HepG2 (cell line): ENCODE data around the gene VPS18. TPM values are rescaled to one million over a fixed set of nuclear protein-coding genes. Genes with fewer than 3 reads are reported as not detected.

ENCODE experiments used
- AKNA ChIP-seq: sonication (generic); formaldehyde crosslinking; IDR thresholded peaks from 2 replicates; pipeline ENCODE4 v1.4.0; 2020; ENCODE audit warnings: missing genetic modification reagents, borderline replicate concordance
- ETS1 ChIP-seq: sonication (generic); formaldehyde crosslinking; IDR thresholded peaks from 2 replicates; pipeline ENCODE4 v1.4.0; 2020; ENCODE audit warnings: missing genetic modification reagents
- HINFP ChIP-seq: sonication (generic); formaldehyde crosslinking; IDR thresholded peaks from 2 replicates; pipeline ENCODE4 v1.4.0; 2020; ENCODE audit warnings: low read depth, mild to moderate bottlenecking, missing genetic modification reagents
- KLF12 ChIP-seq: sonication (generic); formaldehyde crosslinking; IDR thresholded peaks from 2 replicates; pipeline ENCODE4 v1.4.0; 2020; ENCODE audit warnings: missing genetic modification reagents, borderline replicate concordance
- RORA ChIP-seq: sonication (generic); formaldehyde crosslinking; IDR thresholded peaks from 2 replicates; pipeline ENCODE4 v1.5.0; 2020; ENCODE audit warnings: mild to moderate bottlenecking, missing genetic modification reagents, moderate library complexity
- TCF12 ChIP-seq, 2 experiments: fragments of 450-650 bp in 1 of 2; sonication (generic) in 1 of 2; formaldehyde crosslinking in 1 of 2; IDR thresholded peaks; 2 replicates each; pipeline versions ENCODE4 v1.6.1 to v1.8.0; 2017 to 2022; ENCODE audit warnings: antibody characterized with exemption in 1 of 2, mild to moderate bottlenecking in 1 of 2, missing genetic modification reagents in 1 of 2, moderate library complexity in 1 of 2
- YY1 ChIP-seq: IDR thresholded peaks from 2 replicates; pipeline ENCODE4 v1.6.1; 2011; ENCODE audit warnings: low read length, low read depth, moderate library complexity, mild to moderate bottlenecking; ENCODE audit not compliant: insufficient read depth, insufficient replicate concordance
- ZNF225 ChIP-seq: sonication (generic); formaldehyde crosslinking; IDR thresholded peaks from 2 replicates; pipeline ENCODE4 v1.4.0; 2020; ENCODE audit warnings: mild to moderate bottlenecking, missing genetic modification reagents
- ZNF432 ChIP-seq: sonication (generic); formaldehyde crosslinking; IDR thresholded peaks from 2 replicates; pipeline ENCODE4 v1.5.0; 2020; ENCODE audit warnings: missing genetic modification reagents, mild to moderate bottlenecking, borderline replicate concordance
- polyA plus RNA-seq, 8 experiments: library from polyadenylated mRNA; depleted of rRNA in 3 of 8; stranded (reverse) in 7 of 8; unstranded in 1 of 8; fragments of >200 nt; fragmentation: Illumina TruSeq in 4 of 8; extraction: Trizol in 4 of 8; gene quantifications; 2 replicates each; pipeline versions ENCODE4 v1.2.1 to v1.2.3, GENCODE V29; 2011 to 2016; ENCODE audit warnings: low read depth in 4 of 8, missing spikeins in 1 of 8, mixed read lengths in 1 of 8; ENCODE audit not compliant: insufficient read depth in 1 of 8
- total RNA-seq, 5 experiments: library from RNA; depleted of rRNA; stranded (reverse); fragments of >200 nt; fragmentation: Illumina TruSeq; extraction: Trizol; gene quantifications; 2 replicates each; pipeline ENCODE4 v1.2.3, GENCODE V29; 2016; ENCODE audit warnings: low read depth in 1 of 5
- TF ChIP-seq, protein P1 (sequence below): sonication (generic); formaldehyde crosslinking; conservative IDR thresholded peaks from 2 replicates; pipeline ENCODE4 v1.4.0; 2020; ENCODE audit warnings: mild to moderate bottlenecking, missing genetic modification reagents, moderate library complexity
- TF ChIP-seq, protein P2 (sequence below): sonication (generic); formaldehyde crosslinking; IDR thresholded peaks from 2 replicates; pipeline ENCODE4 v1.5.1; 2020; ENCODE audit warnings: missing genetic modification reagents, mild to moderate bottlenecking, borderline replicate concordance

VPS18 gene
- total and polyA plus RNA-seq, 2 of the 13 experiments (the other 11 are each of a cell fraction or from before 2014, with no cell fraction given) = 5.8 to 17.0 TPM

GRCh38 chr15:40893733-40894680 lies at the start of gene VPS18 (continued):
- TF ChIP-seq, protein P1, sequence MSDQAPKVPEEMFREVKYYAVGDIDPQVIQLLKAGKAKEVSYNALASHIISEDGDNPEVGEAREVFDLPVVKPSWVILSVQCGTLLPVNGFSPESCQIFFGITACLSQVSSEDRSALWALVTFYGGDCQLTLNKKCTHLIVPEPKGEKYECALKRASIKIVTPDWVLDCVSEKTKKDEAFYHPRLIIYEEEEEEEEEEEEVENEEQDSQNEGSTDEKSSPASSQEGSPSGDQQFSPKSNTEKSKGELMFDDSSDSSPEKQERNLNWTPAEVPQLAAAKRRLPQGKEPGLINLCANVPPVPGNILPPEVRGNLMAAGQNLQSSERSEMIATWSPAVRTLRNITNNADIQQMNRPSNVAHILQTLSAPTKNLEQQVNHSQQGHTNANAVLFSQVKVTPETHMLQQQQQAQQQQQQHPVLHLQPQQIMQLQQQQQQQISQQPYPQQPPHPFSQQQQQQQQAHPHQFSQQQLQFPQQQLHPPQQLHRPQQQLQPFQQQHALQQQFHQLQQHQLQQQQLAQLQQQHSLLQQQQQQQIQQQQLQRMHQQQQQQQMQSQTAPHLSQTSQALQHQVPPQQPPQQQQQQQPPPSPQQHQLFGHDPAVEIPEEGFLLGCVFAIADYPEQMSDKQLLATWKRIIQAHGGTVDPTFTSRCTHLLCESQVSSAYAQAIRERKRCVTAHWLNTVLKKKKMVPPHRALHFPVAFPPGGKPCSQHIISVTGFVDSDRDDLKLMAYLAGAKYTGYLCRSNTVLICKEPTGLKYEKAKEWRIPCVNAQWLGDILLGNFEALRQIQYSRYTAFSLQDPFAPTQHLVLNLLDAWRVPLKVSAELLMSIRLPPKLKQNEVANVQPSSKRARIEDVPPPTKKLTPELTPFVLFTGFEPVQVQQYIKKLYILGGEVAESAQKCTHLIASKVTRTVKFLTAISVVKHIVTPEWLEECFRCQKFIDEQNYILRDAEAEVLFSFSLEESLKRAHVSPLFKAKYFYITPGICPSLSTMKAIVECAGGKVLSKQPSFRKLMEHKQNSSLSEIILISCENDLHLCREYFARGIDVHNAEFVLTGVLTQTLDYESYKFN = peak; percentile 46; the same call in 1 of the 2 replicates
- TF ChIP-seq KLF12 (CRISPR knock-in tag) = no peak
- TF ChIP-seq, protein P2, sequence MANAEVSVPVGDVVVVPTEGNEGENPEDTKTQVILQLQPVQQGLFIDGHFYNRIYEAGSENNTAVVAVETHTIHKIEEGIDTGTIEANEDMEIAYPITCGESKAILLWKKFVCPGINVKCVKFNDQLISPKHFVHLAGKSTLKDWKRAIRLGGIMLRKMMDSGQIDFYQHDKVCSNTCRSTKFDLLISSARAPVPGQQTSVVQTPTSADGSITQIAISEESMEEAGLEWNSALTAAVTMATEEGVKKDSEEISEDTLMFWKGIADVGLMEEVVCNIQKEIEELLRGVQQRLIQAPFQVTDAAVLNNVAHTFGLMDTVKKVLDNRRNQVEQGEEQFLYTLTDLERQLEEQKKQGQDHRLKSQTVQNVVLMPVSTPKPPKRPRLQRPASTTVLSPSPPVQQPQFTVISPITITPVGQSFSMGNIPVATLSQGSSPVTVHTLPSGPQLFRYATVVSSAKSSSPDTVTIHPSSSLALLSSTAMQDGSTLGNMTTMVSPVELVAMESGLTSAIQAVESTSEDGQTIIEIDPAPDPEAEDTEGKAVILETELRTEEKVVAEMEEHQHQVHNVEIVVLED = peak; percentile 97
- no peak for TF ChIP-seq ETS1 (CRISPR knock-in tag)
- TF ChIP-seq HINFP = no peak; the same call in 1 of the 2 replicates
- TF ChIP-seq ZNF432 = no peak
- no peak for TF ChIP-seq ZNF225 (CRISPR knock-in tag)
- no peak for TF ChIP-seq AKNA (CRISPR knock-in tag)
- no peak for TF ChIP-seq TCF12 (IDR thresholded peaks at IDR 0.05)
- 0 out of 2 replicates have a peak, but pooled peaks have one; percentile 4 for TF ChIP-seq TCF12 (CRISPR knock-in tag; IDR thresholded peaks at IDR 0.05)
- TF ChIP-seq RORA (CRISPR knock-in tag) = no peak
- TF ChIP-seq YY1 = no peak
